H9 (cell line): Measurements from ENCODE around the gene NFKB1. TPM values are rescaled to one million over a fixed set of nuclear protein-coding genes. Genes with fewer than 3 reads are reported as not detected.

ENCODE experiments used
- DNase-seq: peaks from one replicate; pipeline ENCODE4 v3.0.0-alpha.2; 2017
- H2AFZ ChIP-seq: one replicate; pipeline ENCODE4 v1.6.1; 2013; ENCODE audit warnings: mild to moderate bottlenecking, low read length, control low read depth, moderate library complexity
- H2AK5ac ChIP-seq: 2 replicates; pipeline ENCODE4 v1.6.1; 2013; ENCODE audit warnings: low read length, control low read depth, mixed read lengths; ENCODE audit not compliant: insufficient read length
- H2BK120ac ChIP-seq: one replicate; pipeline ENCODE4 v1.6.1; 2013; ENCODE audit warnings: low read depth, mild to moderate bottlenecking, low read length, control low read depth, inconsistent platforms; ENCODE audit not compliant: poor library complexity, severe bottlenecking
- H2BK12ac ChIP-seq: 2 replicates; pipeline ENCODE4 v1.6.1; 2013; ENCODE audit warnings: low read length, control low read depth, mixed read lengths, low read depth; ENCODE audit not compliant: insufficient read length
- H2BK15ac ChIP-seq: 2 replicates; pipeline ENCODE4 v1.6.1; 2013; ENCODE audit warnings: low read depth, low read length, control low read depth
- H2BK20ac ChIP-seq: one replicate; pipeline ENCODE4 v1.6.1; 2013; ENCODE audit warnings: low read depth, mild to moderate bottlenecking, low read length, control low read depth, inconsistent platforms; ENCODE audit not compliant: poor library complexity, severe bottlenecking
- H2BK5ac ChIP-seq: 2 replicates; pipeline ENCODE4 v1.6.1; 2013; ENCODE audit warnings: low read length, control low read depth, mixed read lengths; ENCODE audit not compliant: insufficient read length
- H3K14ac ChIP-seq: 2 replicates; pipeline ENCODE4 v1.6.1; 2013; ENCODE audit warnings: low read length, control low read depth; ENCODE audit not compliant: insufficient read depth
- H3K18ac ChIP-seq: 2 replicates; pipeline ENCODE4 v1.6.1; 2013; ENCODE audit warnings: low read depth, mild to moderate bottlenecking, mixed read lengths, low read length, control low read depth; ENCODE audit not compliant: insufficient read length
- H3K23ac ChIP-seq: 2 replicates; pipeline ENCODE4 v1.6.1; 2013; ENCODE audit warnings: low read length, control low read depth, mixed read lengths, low read depth; ENCODE audit not compliant: insufficient read length
- H3K23me2 ChIP-seq: 2 replicates; pipeline ENCODE4 v1.6.1; 2013; ENCODE audit warnings: low read depth, mild to moderate bottlenecking, mixed read lengths, low read length, control low read depth; ENCODE audit not compliant: insufficient read length, poor library complexity, severe bottlenecking
- H3K27ac ChIP-seq: 2 replicates; pipeline ENCODE4 v1.5.1; 2013; ENCODE audit warnings: low read length, control low read depth, mixed read lengths, low read depth; ENCODE audit not compliant: insufficient read length
- H3K27me3 ChIP-seq: 2 replicates; pipeline ENCODE4 v1.6.1; 2013; ENCODE audit warnings: low read length, control low read depth, inconsistent platforms; ENCODE audit not compliant: insufficient read depth
- H3K4ac ChIP-seq: 2 replicates; pipeline ENCODE4 v1.6.1; 2013; ENCODE audit warnings: low read depth, mild to moderate bottlenecking, control low read depth, inconsistent platforms, low read length, moderate library complexity
- H3K4me1 ChIP-seq: 2 replicates; pipeline ENCODE4 v1.6.1; 2013; ENCODE audit warnings: low read length, control low read depth, inconsistent platforms; ENCODE audit not compliant: insufficient read depth
- H3K4me2 ChIP-seq: 2 replicates; pipeline ENCODE4 v1.6.1; 2013; ENCODE audit warnings: low read length, control low read depth, mixed read lengths; ENCODE audit not compliant: insufficient read length, insufficient read depth
- H3K56ac ChIP-seq: 2 replicates; pipeline ENCODE4 v1.6.1; 2013; ENCODE audit warnings: low read depth, mild to moderate bottlenecking, mixed read lengths, low read length, control low read depth; ENCODE audit not compliant: insufficient read length
- H3K79me1 ChIP-seq: 2 replicates; pipeline ENCODE4 v1.6.1; 2013; ENCODE audit warnings: low read depth, mild to moderate bottlenecking, moderate library complexity, low read length, control low read depth, inconsistent platforms; ENCODE audit not compliant: insufficient read depth, poor library complexity, severe bottlenecking
- H3K79me2 ChIP-seq: 2 replicates; pipeline ENCODE4 v1.6.1; 2013; ENCODE audit warnings: low read length, control low read depth, inconsistent platforms; ENCODE audit not compliant: insufficient read depth
- H3K9ac ChIP-seq: 2 replicates; pipeline ENCODE4 v1.6.1; 2013; ENCODE audit warnings: low read length, control low read depth, mixed read lengths; ENCODE audit not compliant: insufficient read length; ENCODE audit errors: extremely low read depth
- H3K9me3 ChIP-seq: one replicate; pipeline ENCODE4 v1.6.1; 2013; ENCODE audit warnings: low read depth, low read length, inconsistent platforms; ENCODE audit not compliant: control insufficient read depth
- H3T11ph ChIP-seq: one replicate; pipeline ENCODE4 v1.6.1; 2013; ENCODE audit warnings: mild to moderate bottlenecking, low read length, control low read depth, inconsistent platforms
- H4K20me1 ChIP-seq: one replicate; pipeline ENCODE4 v1.6.1; 2013; ENCODE audit not compliant: control insufficient read depth, insufficient read length, insufficient read depth
- H4K5ac ChIP-seq: 2 replicates; pipeline ENCODE4 v1.6.1; 2013; ENCODE audit warnings: low read depth, mild to moderate bottlenecking, mixed read lengths, low read length, control low read depth; ENCODE audit not compliant: insufficient read length
- H4K8ac ChIP-seq: replicated peaks from 2 replicates; pipeline ENCODE4 v1.6.1; 2013; ENCODE audit warnings: low read length, control low read depth, mixed read lengths, low read depth; ENCODE audit not compliant: insufficient read length
- H4K91ac ChIP-seq: 2 replicates; pipeline ENCODE4 v1.6.1; 2013; ENCODE audit warnings: low read depth, mild to moderate bottlenecking, moderate library complexity, mixed read lengths, low read length, control low read depth; ENCODE audit not compliant: insufficient read length
- H3K27ac Mint-ChIP-seq, 3 experiments: 2 replicates in 2 of 3; 3 replicates in 1 of 3; pipeline ENCODE4 v1.8.0; 2020 to 2021; ENCODE audit warnings: mixed read lengths in 3 of 3, mild to moderate bottlenecking in 1 of 3, moderate library complexity in 1 of 3
- H3K27me3 Mint-ChIP-seq: 2 replicates; pipeline ENCODE4 v1.8.0; 2021; ENCODE audit warnings: low read depth, mild to moderate bottlenecking, moderate library complexity, mixed read lengths
- H3K36me3 Mint-ChIP-seq, 3 experiments: 2 replicates in 2 of 3; 3 replicates in 1 of 3; pipeline ENCODE4 v1.8.0; 2020 to 2021; ENCODE audit warnings: low read depth in 3 of 3, mixed read lengths in 3 of 3; ENCODE audit not compliant: insufficient read depth in 1 of 3
- H3K4me1 Mint-ChIP-seq, 2 experiments: 2 replicates each; pipeline ENCODE4 v1.8.0; 2020; ENCODE audit warnings: mixed read lengths in 2 of 2
- H3K4me3 Mint-ChIP-seq, 2 experiments: 2 replicates in 1 of 2; 3 replicates in 1 of 2; pipeline ENCODE4 v1.8.0; 2020 to 2021; ENCODE audit warnings: mild to moderate bottlenecking in 2 of 2, mixed read lengths in 2 of 2, moderate library complexity in 1 of 2
- H3K9me3 Mint-ChIP-seq, 2 experiments: 2 replicates in 1 of 2; 3 replicates in 1 of 2; pipeline ENCODE4 v1.8.0; 2020; ENCODE audit warnings: mild to moderate bottlenecking in 2 of 2, mixed read lengths in 2 of 2, moderate library complexity in 1 of 2
- CTCF ChIP-seq: fragments of 200-600 bp; sonication (generic); conservative IDR thresholded peaks from 3 replicates; pipeline ENCODE4 v1.8.0; 2021; ENCODE audit warnings: antibody characterized with exemption, mild to moderate bottlenecking
- WGBS: extraction: QIAGEN DNeasy Blood & Tissue Kit; methylation state at CpG from one replicate; pipeline ENCODE4 v1.1.7; 2013; ENCODE audit warnings: missing lambda C conversion rate, low lambda C conversion rate, mixed read lengths; ENCODE audit not compliant: insufficient read length; ENCODE audit errors: extremely low coverage; 5-methylcytosine and 5-hydroxymethylcytosine counted together
- total RNA-seq: library from RNA; stranded (reverse); gene quantifications from 2 replicates; pipeline ENCODE4 v1.2.1, GENCODE V29; 2021

The NFKB1 gene
- total RNA-seq, 1 experiment from 2014 or later: 5.7 TPM

GRCh38 chr4:102657206-102657605 lies 156.0 kb downstream of the NFKB1 start:
- Histone ChIP-seq H3K4me2 (no peak overlapping the region), H3K14ac (no peak overlapping the region), H3K18ac (no peak overlapping the region), H2BK12ac (no peak overlapping the region), H3K4me1 (no peaks in the 10 kb centered on the region), H4K8ac (no peak overlapping the region), H2BK20ac (no peak overlapping the region), H3K23ac (no peak overlapping the region), H3K9me3 (no peaks in the 10 kb centered on the region), H3K27me3 (no peaks in the 10 kb centered on the region), H3K9ac (no peak overlapping the region), H4K91ac (no peak overlapping the region), H3K27ac (no peak overlapping the region), H2AFZ (no peak overlapping the region), H2AK5ac (no peak overlapping the region), H4K20me1 (no peaks in the 10 kb centered on the region), H3K23me2 (no peaks in the 10 kb centered on the region), H2BK5ac (no peak overlapping the region), H3K79me1 (no peaks in the 10 kb centered on the region), H2BK15ac (no peak overlapping the region), H3T11ph (no peak overlapping the region), H3K56ac (no peak overlapping the region), H2BK120ac (no peak overlapping the region), H3K4ac (no peak overlapping the region), H4K5ac (no peak overlapping the region), H3K79me2 (no peaks in the 10 kb centered on the region)
- no CpG with 5 or more reads among the region's 5 CpGs for WGBS
- no peak for TF ChIP-seq CTCF
- no peaks in the 10 kb centered on the region for H3K4me1 Mint-ChIP-seq
- peaks cover 0 to 5% (median 2%) of the 10 kb centered on the region in 3 experiments; a peak in 4 of 7 replicates for H3K36me3 Mint-ChIP-seq
- H3K9me3 Mint-ChIP-seq: no peaks in the 10 kb centered on the region
- H3K27ac Mint-ChIP-seq: no peak overlapping the region
- no peak overlapping the region for H3K4me3 Mint-ChIP-seq
- no peaks in the 10 kb centered on the region for H3K27me3 Mint-ChIP-seq
- DNase-seq: no peak
